Karpas-422 (cell line): Measurements from ENCODE around the gene PLCXD3. TPM values are rescaled to one million over a fixed set of nuclear protein-coding genes. Genes with fewer than 3 reads are reported as not detected.

ENCODE experiments used
- DNase-seq: peaks from one replicate; pipeline ENCODE4 v3.0.0-alpha.2; 2015
- H2AFZ ChIP-seq: fragments of 200-600 bp; sonication (generic); 2 replicates; pipeline ENCODE4 v1.6.1; 2014; ENCODE audit warnings: antibody characterized with exemption, low read length, mixed read lengths
- H3K27ac ChIP-seq: fragments of 200-600 bp; sonication (generic); 2 replicates; pipeline ENCODE4 v1.5.1; 2014; ENCODE audit warnings: mild to moderate bottlenecking, low read length, moderate library complexity
- H3K27me3 ChIP-seq: fragments of 200-600 bp; sonication (generic); 2 replicates; pipeline ENCODE4 v1.6.1; 2014; ENCODE audit warnings: low read length, mixed read lengths
- H3K36me3 ChIP-seq: fragments of 200-600 bp; sonication (generic); 2 replicates; pipeline ENCODE4 v1.6.1; 2014; ENCODE audit warnings: low read length, mixed read lengths; ENCODE audit not compliant: insufficient read depth
- H3K4me1 ChIP-seq: fragments of 200-600 bp; sonication (generic); 2 replicates; pipeline ENCODE4 v1.6.1; 2014; ENCODE audit warnings: mild to moderate bottlenecking, low read length, mixed read lengths
- H3K4me2 ChIP-seq: fragments of 200-600 bp; sonication (generic); 2 replicates; pipeline ENCODE4 v1.6.1; 2014; ENCODE audit warnings: low read length, low read depth, mild to moderate bottlenecking; ENCODE audit not compliant: poor library complexity, severe bottlenecking
- H3K4me3 ChIP-seq: fragments of 200-600 bp; sonication (generic); 2 replicates; pipeline ENCODE4 v1.5.1; 2014; ENCODE audit warnings: mild to moderate bottlenecking, antibody characterized with exemption, low read length, mixed read lengths
- H3K79me2 ChIP-seq: fragments of 200-600 bp; sonication (generic); 2 replicates; pipeline ENCODE4 v1.6.1; 2014; ENCODE audit warnings: mild to moderate bottlenecking, low read length, mixed read lengths
- H3K9ac ChIP-seq: fragments of 200-600 bp; sonication (generic); 2 replicates; pipeline ENCODE4 v1.6.0; 2014; ENCODE audit warnings: low read length
- H3K9me2 ChIP-seq: fragments of 200-600 bp; sonication (generic), shearing (Covaris generic); replicated peaks from 2 replicates; pipeline ENCODE4 v1.6.0; 2014; ENCODE audit warnings: mild to moderate bottlenecking, low read length, moderate library complexity; ENCODE audit not compliant: insufficient read depth
- H3K9me3 ChIP-seq: fragments of 300-700, 200-600 bp; sonication (generic); 2 replicates; pipeline ENCODE4 v1.6.1; 2014; ENCODE audit warnings: low read length, mixed read lengths
- H4K20me1 ChIP-seq: fragments of 200-600 bp; sonication (generic); 2 replicates; pipeline ENCODE4 v1.6.1; 2014; ENCODE audit warnings: mild to moderate bottlenecking, antibody characterized with exemption, low read length, low read depth; ENCODE audit not compliant: insufficient read depth
- total RNA-seq: library from RNA; depleted of rRNA; stranded (reverse); fragments of >200 nt; shearing (Covaris generic); gene quantifications from 2 replicates; pipeline ENCODE4 v1.2.3, GENCODE V29; 2014; ENCODE audit warnings: low replicate concordance

The PLCXD3 gene
- total RNA-seq, 1 experiment from 2014 or later = not detected

DNA sequence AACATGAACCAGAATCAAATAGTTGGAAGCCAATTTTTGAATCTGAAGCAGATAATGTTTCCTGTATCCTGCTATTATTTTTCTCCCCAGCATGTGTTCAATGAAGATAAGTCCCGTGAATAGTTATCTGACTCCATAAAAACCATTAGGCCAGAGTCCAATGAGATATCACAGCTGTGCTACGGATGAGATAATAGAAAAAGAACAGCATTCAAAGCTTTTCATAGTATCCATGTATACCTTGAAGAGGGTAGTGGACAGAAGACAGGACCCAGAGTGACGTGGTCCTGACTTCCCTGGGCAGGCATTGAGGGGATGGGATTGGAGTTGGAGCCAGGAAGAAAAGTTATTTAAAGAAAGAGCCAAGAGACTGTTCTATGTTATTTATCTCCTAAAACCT, 246.4 kb downstream of the PLCXD3 start:
- Histone ChIP-seq H3K27ac (no peak overlapping the region), H3K4me1 (no peaks in the 10 kb centered on the region), H3K4me3 (no peak overlapping the region), H3K36me3 (no peaks in the 10 kb centered on the region), H3K9ac (no peak overlapping the region), H4K20me1 (no peaks in the 10 kb centered on the region), H3K9me2 (no peaks in the 10 kb centered on the region), H3K4me2 (no peak overlapping the region), H3K9me3 (no peaks in the 10 kb centered on the region), H3K79me2 (no peaks in the 10 kb centered on the region), H2AFZ (no peak overlapping the region), H3K27me3 (no peaks in the 10 kb centered on the region)
- DNase-seq = no peak

DNA sequence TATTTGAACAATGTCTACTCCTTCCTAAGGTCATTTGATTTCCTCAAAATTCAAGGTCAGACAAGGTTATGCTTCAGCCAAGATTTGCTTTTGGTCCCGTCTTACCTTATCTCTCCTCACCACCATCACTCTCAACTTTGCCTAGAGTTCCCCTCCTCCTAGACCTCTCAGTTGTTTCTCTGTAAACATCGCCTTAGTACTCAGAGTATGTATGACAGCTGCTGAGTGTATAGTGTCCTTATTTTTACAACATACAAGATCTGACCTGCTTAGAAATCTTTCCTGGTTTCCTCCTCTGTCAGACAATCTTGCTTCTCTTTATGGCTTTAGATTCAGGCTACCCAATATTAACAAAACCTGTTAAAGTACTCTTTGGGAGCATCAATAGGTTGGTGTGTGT, 247.1 kb downstream of the PLCXD3 start:
- Histone ChIP-seq H3K9ac (no peak overlapping the region), H3K9me3 (no peaks in the 10 kb centered on the region), H4K20me1 (no peaks in the 10 kb centered on the region), H3K36me3 (no peaks in the 10 kb centered on the region), H3K4me3 (no peak overlapping the region), H3K4me2 (no peak overlapping the region), H3K4me1 (no peaks in the 10 kb centered on the region), H3K27ac (no peak overlapping the region), H3K79me2 (no peaks in the 10 kb centered on the region), H3K9me2 (no peaks in the 10 kb centered on the region), H3K27me3 (no peaks in the 10 kb centered on the region), H2AFZ (no peak overlapping the region)
- no peak for DNase-seq
